GM23248 (cell line): ENCODE results near the gene GALNT10. TPM values are rescaled to one million over a fixed set of nuclear protein-coding genes. Genes with fewer than 3 reads are reported as not detected.

Experiments
- DNase-seq: peaks from one replicate; pipeline ENCODE4 v3.0.0-alpha.2; 2015
- H2AFZ ChIP-seq: fragments of 200-600 bp; sonication (generic); 2 replicates; pipeline ENCODE4 v1.6.1; 2016; ENCODE audit warnings: antibody characterized with exemption
- H3F3A ChIP-seq: fragments of 200-600 bp; sonication (generic); 2 replicates; pipeline ENCODE4 v1.6.1; 2016; ENCODE audit warnings: mild to moderate bottlenecking, antibody characterized with exemption, mixed run types; ENCODE audit not compliant: insufficient read depth
- H3K27ac ChIP-seq: fragments of 200-600 bp; sonication (generic); 2 replicates; pipeline ENCODE4 v1.5.1; 2016; ENCODE audit warnings: mild to moderate bottlenecking
- H3K27me3 ChIP-seq: fragments of 200-600 bp; sonication (generic); replicated peaks from 2 replicates; pipeline ENCODE4 v1.6.1; 2016; ENCODE audit warnings: mild to moderate bottlenecking; ENCODE audit not compliant: insufficient read depth
- H3K36me3 ChIP-seq: fragments of 200-600 bp; sonication (generic); 2 replicates; pipeline ENCODE4 v1.6.1; 2016; ENCODE audit warnings: low read depth, mild to moderate bottlenecking
- H3K4me1 ChIP-seq: fragments of 200-600 bp; sonication (generic); 2 replicates; pipeline ENCODE4 v1.6.1; 2016; ENCODE audit warnings: mild to moderate bottlenecking; ENCODE audit not compliant: insufficient read depth
- H3K4me2 ChIP-seq: fragments of 200-600 bp; sonication (generic); one replicate; pipeline ENCODE4 v1.6.1; 2016; ENCODE audit warnings: mild to moderate bottlenecking; ENCODE audit not compliant: unreplicated experiment
- H3K4me3 ChIP-seq: fragments of 200-600 bp; sonication (generic); 2 replicates; pipeline ENCODE4 v1.5.1; 2016; ENCODE audit warnings: mild to moderate bottlenecking
- H3K79me2 ChIP-seq: fragments of 200-600 bp; sonication (generic); 2 replicates; pipeline ENCODE4 v1.6.1; 2016; ENCODE audit warnings: mild to moderate bottlenecking; ENCODE audit not compliant: insufficient read depth
- H3K9ac ChIP-seq: fragments of 200-600 bp; sonication (generic); 2 replicates; pipeline ENCODE4 v1.6.1; 2016; ENCODE audit warnings: mild to moderate bottlenecking
- H3K9me2 ChIP-seq: fragments of 200-600 bp; sonication (generic); 2 replicates; pipeline ENCODE4 v1.6.1; 2016; ENCODE audit warnings: mixed run types, mild to moderate bottlenecking, moderate library complexity; ENCODE audit not compliant: insufficient read depth
- H3K9me3 ChIP-seq: fragments of 200-600 bp; sonication (generic); one replicate; pipeline ENCODE4 v1.6.1; 2017; ENCODE audit warnings: low read depth
- H4K20me1 ChIP-seq: fragments of 200-600 bp; sonication (generic); 2 replicates; pipeline ENCODE4 v1.6.0; 2016; ENCODE audit not compliant: insufficient read depth
- EZH2 ChIP-seq: fragments of 200-600 bp; sonication (generic); IDR thresholded peaks from 2 replicates; pipeline ENCODE4 v1.6.1; 2018; ENCODE audit warnings: antibody characterized with exemption, mild to moderate bottlenecking; ENCODE audit not compliant: insufficient read depth, poor library complexity, severe bottlenecking
- EZH2phosphoT487 ChIP-seq: fragments of 200-600 bp; sonication (generic); IDR thresholded peaks from 2 replicates; pipeline ENCODE4 v1.6.1; 2018; ENCODE audit warnings: antibody characterized with exemption, moderate library complexity, mild to moderate bottlenecking, low read depth; ENCODE audit not compliant: insufficient read depth
- WGBS, 2 experiments: methylation state at CpG; one replicate each; pipeline ENCODE4 v1.1.6; 2015 to 2017; ENCODE audit warnings: low lambda C conversion rate in 2 of 2, low coverage in 1 of 2; ENCODE audit errors: missing lambda C conversion rate in 2 of 2; 5-methylcytosine and 5-hydroxymethylcytosine counted together
- in situ Hi-C: fragments of 300-500 bp; cut with MboI; formaldehyde crosslinking; loops from 2 replicates; pipeline ENCODE4 v1.15.0; 2020
- polyA plus RNA-seq: library from polyadenylated mRNA; unstranded; fragments of >200 nt; fragmentation: Nextera tagmentation; extraction: Ambion mirVana; gene quantifications from 2 replicates; pipeline ENCODE4 v1.2.1, GENCODE V29; 2016
- total RNA-seq: library from RNA; depleted of rRNA; stranded (reverse); fragments of >200 nt; shearing (Covaris generic); gene quantifications from 2 replicates; pipeline ENCODE4 v1.2.3, GENCODE V29; 2014

The GALNT10 gene
- total and polyA plus RNA-seq, 2 experiments from 2014 or later: 23.3 to 67.9 TPM

DNA sequence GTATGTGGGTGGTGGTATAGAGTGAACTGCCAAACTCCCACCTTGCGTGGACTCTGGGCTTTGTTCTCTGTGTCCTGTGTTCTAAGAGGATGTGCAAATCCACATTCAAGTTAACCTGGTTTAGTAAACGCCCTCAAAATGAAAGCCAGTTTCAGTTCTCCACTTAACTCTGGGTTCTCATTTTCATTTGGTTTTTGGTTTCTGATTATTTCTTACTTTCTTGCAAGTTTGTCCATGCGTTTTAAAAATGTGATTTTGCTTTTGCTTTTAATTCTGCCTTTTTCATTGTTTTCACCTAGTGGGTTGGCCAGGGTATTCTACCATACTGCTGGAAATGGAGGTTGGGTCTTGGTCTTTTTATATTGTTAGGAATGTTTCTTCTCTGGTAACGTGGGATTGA is 38.2 kb downstream of the GALNT10 start:
- in situ Hi-C loops: no loop called here
- Histone ChIP-seq H3K4me1 (no peaks in the 10 kb centered on the region), H3K9me2 (no peaks in the 10 kb centered on the region), H3F3A (peaks cover 10% of the 10 kb centered on the region), H3K9ac (no peak overlapping the region), H3K4me3 (no peak overlapping the region), H3K27ac (no peak overlapping the region), H3K4me2 (no peak overlapping the region), H3K79me2 (peaks cover 99% of the 10 kb centered on the region), H2AFZ (no peak overlapping the region), H3K9me3 (peaks cover 5% of the 10 kb centered on the region), H3K27me3 (no peaks in the 10 kb centered on the region), H4K20me1 (no peaks in the 10 kb centered on the region), H3K36me3 (no peaks in the 10 kb centered on the region)
- TF ChIP-seq EZH2 (no peak), EZH2phosphoT487 (no peak)
- no peak for DNase-seq
- 95 to 96% methylated on average over 4 of the region's 4 CpGs for WGBS, 2 experiments

DNA sequence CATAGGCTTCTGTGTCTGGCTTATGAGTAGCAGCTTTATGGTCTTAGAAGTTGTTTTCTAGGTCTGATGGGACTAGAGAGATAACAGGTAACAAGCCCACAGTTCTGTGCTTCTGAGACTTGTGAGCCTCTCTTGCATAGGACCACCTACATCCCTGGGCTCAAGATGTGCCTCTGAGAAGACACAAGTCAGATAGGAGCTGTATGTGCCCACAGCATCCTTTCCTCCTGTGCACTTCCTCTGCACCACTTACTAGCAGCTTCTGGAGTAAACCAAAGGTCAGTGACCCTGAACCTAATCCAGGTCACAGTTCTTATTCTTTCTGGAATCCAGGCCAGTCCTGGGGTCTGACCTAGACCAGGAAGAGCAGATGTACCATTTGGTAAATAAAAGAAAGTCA is 40.0 kb downstream of the GALNT10 start:
- no peaks in the 10 kb centered on the region for H3K36me3 ChIP-seq
- H3K27ac ChIP-seq: no peak overlapping the region
- peaks cover 99% of the 10 kb centered on the region for H3K79me2 ChIP-seq
- H3K27me3 ChIP-seq: no peaks in the 10 kb centered on the region
- no peak overlapping the region for H3K4me3 ChIP-seq
- no peak overlapping the region for H3K9ac ChIP-seq
- H4K20me1 ChIP-seq: no peaks in the 10 kb centered on the region
- H3K9me2 ChIP-seq: no peaks in the 10 kb centered on the region
- no peak overlapping the region for H2AFZ ChIP-seq
- no peak overlapping the region for H3K4me2 ChIP-seq
- no peak for DNase-seq
- H3F3A ChIP-seq: no peaks in the 10 kb centered on the region
- TF ChIP-seq EZH2phosphoT487: no peak
- no peak for TF ChIP-seq EZH2
- no peaks in the 10 kb centered on the region for H3K4me1 ChIP-seq
- H3K9me3 ChIP-seq: peaks cover 5% of the 10 kb centered on the region
- in situ Hi-C loops: no loop called here

DNA sequence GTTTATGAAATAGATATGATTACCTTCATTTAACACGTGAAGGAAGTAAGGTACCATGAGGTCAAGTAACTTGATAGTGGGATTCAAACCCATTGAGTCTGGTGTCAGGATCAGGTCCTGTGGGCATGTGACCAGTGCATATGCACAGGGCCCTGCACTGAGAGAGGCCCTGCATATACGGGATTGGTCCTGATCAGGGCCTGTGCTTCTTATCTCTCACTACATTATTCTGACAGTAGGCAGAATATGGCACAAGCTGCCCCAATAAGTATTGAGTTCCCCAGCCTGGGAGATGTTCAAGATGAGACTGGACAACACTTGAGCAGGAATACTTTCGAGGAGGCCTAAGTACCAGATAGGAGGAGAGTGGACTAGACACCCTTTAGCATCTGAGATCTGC is 44.0 kb downstream of the GALNT10 start:
- H3K9me2 ChIP-seq: no peaks in the 10 kb centered on the region
- H4K20me1 ChIP-seq: 0 out of 2 replicates have a peak, but pooled peaks cover 7% of the 10 kb centered on the region
- no peak overlapping the region for H2AFZ ChIP-seq
- H3F3A ChIP-seq: no peaks in the 10 kb centered on the region
- H3K4me2 ChIP-seq: no peak overlapping the region
- no peaks in the 10 kb centered on the region for H3K36me3 ChIP-seq
- no peak overlapping the region for H3K9ac ChIP-seq
- TF ChIP-seq EZH2 (no peak), EZH2phosphoT487 (no peak)
- H3K79me2 ChIP-seq: peaks cover 100% of the 10 kb centered on the region
- H3K4me3 ChIP-seq: no peak overlapping the region
- in situ Hi-C loops: no loop called here
- H3K27ac ChIP-seq: no peak overlapping the region
- 89 to 93% methylated on average over 3 of the region's 3 CpGs for WGBS, 2 experiments
- no peaks in the 10 kb centered on the region for H3K4me1 ChIP-seq
- H3K9me3 ChIP-seq: no peaks in the 10 kb centered on the region
- DNase-seq: no peak
- no peaks in the 10 kb centered on the region for H3K27me3 ChIP-seq

DNA sequence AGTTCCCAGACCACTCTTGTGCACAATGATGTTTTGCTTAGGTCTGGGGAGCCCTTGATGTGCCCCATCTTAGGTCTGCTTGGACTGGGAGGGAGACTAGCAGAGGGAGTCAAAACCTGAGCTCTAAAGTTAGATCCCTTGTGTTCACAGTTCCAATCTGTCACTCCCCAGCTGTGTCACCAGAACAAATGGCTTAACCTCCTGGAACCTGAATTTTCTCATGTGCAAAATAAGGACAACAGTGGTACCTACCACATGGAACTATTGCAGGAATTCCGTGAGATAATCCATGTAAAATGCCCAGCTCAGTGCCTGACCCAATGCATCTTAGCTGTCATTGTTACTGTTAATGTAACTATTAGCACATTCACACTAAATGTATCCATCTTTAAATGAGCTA is 45.5 kb downstream of the GALNT10 start:
- Histone ChIP-seq H3K4me2 (no peak overlapping the region), H3K9me3 (no peaks in the 10 kb centered on the region), H3K9ac (no peak overlapping the region), H4K20me1 (0 out of 2 replicates have a peak, but pooled peaks cover 7% of the 10 kb centered on the region), H3K4me1 (no peaks in the 10 kb centered on the region), H2AFZ (no peak overlapping the region), H3K9me2 (no peaks in the 10 kb centered on the region), H3K27me3 (no peaks in the 10 kb centered on the region), H3K27ac (no peak overlapping the region), H3F3A (no peaks in the 10 kb centered on the region), H3K36me3 (no peaks in the 10 kb centered on the region), H3K4me3 (no peak overlapping the region), H3K79me2 (peaks cover 100% of the 10 kb centered on the region)
- TF ChIP-seq EZH2phosphoT487: no peak
- no peak for TF ChIP-seq EZH2
- WGBS, 2 experiments: 93 to 100% methylated on average over 1 of the region's 1 CpG
- no peak for DNase-seq
- in situ Hi-C loops: no loop called here
